IMR-90 (cell line): ENCODE measurements around the gene SIK2. TPM values are rescaled to one million over a fixed set of nuclear protein-coding genes. Genes with fewer than 3 reads are reported as not detected.
"Not testable (repeated sequence)": the region's sequence is repeated elsewhere in the genome, so short reads cannot be mapped to it uniquely, and the experiment has no call there.

ENCODE experiments used
- ATAC-seq: fragments of 200-7000 bp; cut with Tn5 transposase; 2 replicates; pipeline ENCODE4 v1.9.1; 2020; ENCODE audit warnings: low read depth, mild to moderate bottlenecking, moderate library complexity
- BruUV-seq: library from RNA; stranded (reverse); fragments of 400-500 nt; replicated peaks from 2 replicates; lab custom pipeline; 2021; lab: Mats Ljungman, UMichigan
- CTCF ChIA-PET: fragments of 300-600 bp; formaldehyde crosslinking; extraction: SDS; loops from one replicate; lab custom pipeline; 2021; ENCODE audit warnings: antibody characterized with exemption; lab: Yijun Ruan, JAX
- POLR2A ChIA-PET: fragments of 300-600 bp; sonication (Branson Sonifier 250); formaldehyde crosslinking; loops from one replicate; lab custom pipeline; 2022; ENCODE audit warnings: antibody characterized with exemption; ENCODE audit not compliant: unreplicated experiment; lab: Charles Lee
- DNase-seq: peaks from one replicate; pipeline ENCODE4 v3.0.0; 2013
- H2AFZ ChIP-seq: replicated peaks from 2 replicates; pipeline ENCODE3; 2013; ENCODE audit warnings: low read length, mild to moderate bottlenecking; ENCODE audit not compliant: poor library complexity
- H2AK5ac ChIP-seq: 2 replicates; pipeline ENCODE4 v1.6.1; 2013; ENCODE audit warnings: low read depth, low read length, inconsistent platforms
- H2AK9ac ChIP-seq: replicated peaks from 2 replicates; pipeline ENCODE3; 2013; ENCODE audit warnings: mild to moderate bottlenecking, low read depth, low read length, moderate library complexity; ENCODE audit not compliant: poor library complexity
- H2BK120ac ChIP-seq: 2 replicates; pipeline ENCODE4 v1.6.1; 2013; ENCODE audit warnings: low read depth, low read length, inconsistent platforms
- H2BK15ac ChIP-seq: 3 replicates; pipeline ENCODE4 v1.6.1; 2013; ENCODE audit warnings: low read depth, low read length, inconsistent platforms
- H2BK20ac ChIP-seq: 2 replicates; pipeline ENCODE4 v1.6.1; 2013; ENCODE audit warnings: low read depth, mild to moderate bottlenecking, inconsistent platforms, low read length, moderate library complexity
- H2BK5ac ChIP-seq: 2 replicates; pipeline ENCODE4 v1.6.1; 2013; ENCODE audit warnings: mild to moderate bottlenecking, low read depth, low read length, inconsistent platforms; ENCODE audit not compliant: poor library complexity, severe bottlenecking
- H3K14ac ChIP-seq: replicated peaks from 2 replicates; pipeline ENCODE4 v1.6.1; 2013; ENCODE audit warnings: low read depth, low read length, inconsistent platforms
- H3K18ac ChIP-seq: 2 replicates; pipeline ENCODE4 v1.6.1; 2013; ENCODE audit warnings: low read depth, low read length, control low read depth
- H3K23ac ChIP-seq: 2 replicates; pipeline ENCODE4 v1.6.1; 2013; ENCODE audit warnings: low read depth, low read length, inconsistent platforms
- H3K27ac ChIP-seq: 2 replicates; pipeline ENCODE4 v1.5.1; 2013; ENCODE audit warnings: mild to moderate bottlenecking, control low read depth, low read length; ENCODE audit not compliant: insufficient read depth
- H3K27me3 ChIP-seq: 2 replicates; pipeline ENCODE4 v1.6.1; 2013; ENCODE audit warnings: low read length; ENCODE audit not compliant: control insufficient read depth, insufficient read depth
- H3K36me3 ChIP-seq: 2 replicates; pipeline ENCODE4 v1.6.1; 2013; ENCODE audit warnings: low read length, mixed read lengths; ENCODE audit not compliant: control insufficient read depth, insufficient read depth
- H3K4ac ChIP-seq: 2 replicates; pipeline ENCODE4 v1.6.1; 2013; ENCODE audit warnings: low read depth, low read length, inconsistent platforms
- H3K4me1 ChIP-seq: 2 replicates; pipeline ENCODE4 v1.6.1; 2013; ENCODE audit warnings: low read length, mixed read lengths; ENCODE audit not compliant: control insufficient read depth, insufficient read depth
- H3K4me2 ChIP-seq: 2 replicates; pipeline ENCODE4 v1.6.1; 2013; ENCODE audit warnings: low read depth, mild to moderate bottlenecking, control low read depth, low read length, moderate library complexity
- H3K4me3 ChIP-seq: 2 replicates; pipeline ENCODE4 v1.5.1; 2013; ENCODE audit warnings: low read depth, mild to moderate bottlenecking, control low read depth, low read length, moderate library complexity; ENCODE audit not compliant: insufficient read depth
- H3K56ac ChIP-seq: 2 replicates; pipeline ENCODE4 v1.6.1; 2013; ENCODE audit warnings: low read length, inconsistent platforms; ENCODE audit not compliant: insufficient read depth; ENCODE audit errors: extremely low read depth
- H3K79me1 ChIP-seq, 2 experiments: 2 replicates each; pipeline ENCODE4 v1.6.1; 2013; ENCODE audit warnings: low read length in 2 of 2, inconsistent platforms in 1 of 2, low read depth in 1 of 2
- H3K9ac ChIP-seq: 2 replicates; pipeline ENCODE4 v1.6.1; 2013; ENCODE audit warnings: low read depth, low read length, control low read depth
- H3K9me1 ChIP-seq: 2 replicates; pipeline ENCODE4 v1.6.1; 2013; ENCODE audit warnings: low read length, inconsistent platforms; ENCODE audit not compliant: insufficient read depth
- H3K9me3 ChIP-seq: 2 replicates; pipeline ENCODE4 v1.6.1; 2013; ENCODE audit warnings: low read length; ENCODE audit not compliant: control insufficient read depth, insufficient read depth
- H4K20me1 ChIP-seq: 2 replicates; pipeline ENCODE4 v1.6.1; 2013; ENCODE audit warnings: low read length, inconsistent platforms; ENCODE audit not compliant: insufficient read depth
- H4K5ac ChIP-seq: 2 replicates; pipeline ENCODE4 v1.6.1; 2013; ENCODE audit warnings: mild to moderate bottlenecking, low read depth, low read length, control low read depth
- H4K8ac ChIP-seq, 2 experiments: 2 replicates each; pipeline ENCODE4 v1.6.1; 2013; ENCODE audit warnings: low read depth in 2 of 2, low read length in 2 of 2, control low read depth in 1 of 2, inconsistent platforms in 1 of 2
- H4K91ac ChIP-seq: 2 replicates; pipeline ENCODE4 v1.6.1; 2013; ENCODE audit warnings: low read depth, low read length, inconsistent platforms; ENCODE audit not compliant: insufficient read depth
- WGBS, 2 experiments: methylation state at CpG; one replicate each; pipeline versions ENCODE4 v1.1.5 to v1.1.7; 2013; ENCODE audit warnings: missing lambda C conversion rate in 2 of 2; ENCODE audit not compliant: insufficient read length in 1 of 2; ENCODE audit errors: extremely low coverage in 2 of 2; 5-methylcytosine and 5-hydroxymethylcytosine counted together
- dilution Hi-C: fragments of 300-500 bp; cut with HindIII; formaldehyde crosslinking; loops from one replicate; pipeline ENCODE4 v1.14.3; 2018; ENCODE audit warnings: low sequenced_read_pairs; ENCODE audit not compliant: unreplicated experiment
- in situ Hi-C: fragments of 300-500 bp; cut with MboI; formaldehyde crosslinking; loops from 3 replicates; pipeline ENCODE4 v1.14.3; 2019; ENCODE audit warnings: low sequenced_read_pairs, inconsistent platforms, mixed read lengths
- intact Hi-C: fragments of 100-400 bp; cut with micrococcal nuclease; formaldehyde crosslinking; loops from 2 replicates; pipeline ENCODE4 v1.10.0; 2022
- polyA plus RNA-seq, 3 experiments: library from polyadenylated mRNA; depleted of rRNA; stranded (reverse); fragments of >200 nt; gene quantifications; 2 replicates each; pipeline ENCODE4 v1.2.3, GENCODE V29; 2012; ENCODE audit warnings: low replicate concordance in 1 of 3
- total RNA-seq: library from RNA; depleted of rRNA; stranded (reverse); fragments of >200 nt; gene quantifications from 2 replicates; pipeline ENCODE4 v1.2.3, GENCODE V29; 2012

The SIK2 gene
- total and polyA plus RNA-seq, 2 of the 4 experiments (the other 2 are of a cell fraction): 7.9 to 10.4 TPM

- H3K23ac ChIP-seq, H3K9me1 ChIP-seq, H3K36me3 ChIP-seq, dilution Hi-C loops, H2AK5ac ChIP-seq, intact Hi-C loops, H4K5ac ChIP-seq, ATAC-seq, H3K79me1 ChIP-seq, H3K9me3 ChIP-seq, H3K4me2 ChIP-seq, DNase-seq, H2BK5ac ChIP-seq, H4K91ac ChIP-seq, H3K27me3 ChIP-seq, H2BK120ac ChIP-seq, H3K4me1 ChIP-seq, H3K9ac ChIP-seq, H4K8ac ChIP-seq, BruUV-seq, H3K27ac ChIP-seq, H2BK15ac ChIP-seq, H2AFZ ChIP-seq, H3K4me3 ChIP-seq, POLR2A ChIA-PET, H3K4ac ChIP-seq, H2AK9ac ChIP-seq, H3K56ac ChIP-seq, H3K18ac ChIP-seq, H3K14ac ChIP-seq, H4K20me1 ChIP-seq, H2BK20ac ChIP-seq: not testable (repeated sequence)
- 67% methylated on average over 1 of the region's 5 CpGs; no CpG with 5 or more reads in 1 of the 2 experiments for WGBS, 2 experiments
- in situ Hi-C loops: loop anchor here (10.0 kb wide), 2 partner anchors 316 to 486 kb away; no protein-coding TSS in a partner anchor
- CTCF ChIA-PET: interaction anchor here (0.6 kb wide), 2 partner anchors 30 to 32 kb away, joined by 3 to 4 read pairs; no protein-coding TSS in a partner anchor
These were observed 169.0 kb downstream of the SIK2 start for GRCh38 chr11:111771205-111771604.
